ENCODE measurements around the gene PTPN3.

- TF ChIP-seq EZH2 (IDR thresholded peaks at IDR 0.05) (no peak), POLR2AphosphoS5 (IDR thresholded peaks at IDR 0.05; ENCODE audit: borderline replicate concordance, low read depth, low read length) (no peak), FOXP2 (optimal IDR thresholded peaks at IDR 0.05; ENCODE audit: control extremely low read depth, extremely low read length, insufficient read depth) (no peak)
These were observed 73.5 kb downstream of the PTPN3 start for GRCh38 chr9:109424618-109425017.

Measured in SK-N-MC (cell line).